ENCODE data around the gene ZSWIM6.

ZSWIM6 gene

DNA sequence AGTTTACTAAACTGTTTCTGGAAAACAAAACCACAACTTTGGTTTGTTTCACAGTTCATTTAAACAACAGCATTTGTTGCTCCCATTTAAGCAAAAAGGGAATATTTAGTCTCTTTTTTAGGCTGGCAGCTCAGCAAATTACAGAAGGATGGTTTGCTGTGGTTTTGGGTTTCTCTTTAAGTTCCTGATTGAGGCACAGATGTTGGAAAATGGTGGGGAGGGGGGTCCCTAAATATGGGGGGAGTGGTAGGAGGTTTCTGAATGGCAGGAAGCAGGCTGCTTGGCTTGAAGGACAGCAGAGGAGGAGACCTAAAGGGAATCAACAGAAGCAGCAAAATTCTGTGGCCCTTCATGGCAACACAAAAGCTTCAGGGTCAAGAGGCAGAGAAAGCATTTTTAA is 263.4 kb downstream of the ZSWIM6 start:
- TF ChIP-seq, protein P1, sequence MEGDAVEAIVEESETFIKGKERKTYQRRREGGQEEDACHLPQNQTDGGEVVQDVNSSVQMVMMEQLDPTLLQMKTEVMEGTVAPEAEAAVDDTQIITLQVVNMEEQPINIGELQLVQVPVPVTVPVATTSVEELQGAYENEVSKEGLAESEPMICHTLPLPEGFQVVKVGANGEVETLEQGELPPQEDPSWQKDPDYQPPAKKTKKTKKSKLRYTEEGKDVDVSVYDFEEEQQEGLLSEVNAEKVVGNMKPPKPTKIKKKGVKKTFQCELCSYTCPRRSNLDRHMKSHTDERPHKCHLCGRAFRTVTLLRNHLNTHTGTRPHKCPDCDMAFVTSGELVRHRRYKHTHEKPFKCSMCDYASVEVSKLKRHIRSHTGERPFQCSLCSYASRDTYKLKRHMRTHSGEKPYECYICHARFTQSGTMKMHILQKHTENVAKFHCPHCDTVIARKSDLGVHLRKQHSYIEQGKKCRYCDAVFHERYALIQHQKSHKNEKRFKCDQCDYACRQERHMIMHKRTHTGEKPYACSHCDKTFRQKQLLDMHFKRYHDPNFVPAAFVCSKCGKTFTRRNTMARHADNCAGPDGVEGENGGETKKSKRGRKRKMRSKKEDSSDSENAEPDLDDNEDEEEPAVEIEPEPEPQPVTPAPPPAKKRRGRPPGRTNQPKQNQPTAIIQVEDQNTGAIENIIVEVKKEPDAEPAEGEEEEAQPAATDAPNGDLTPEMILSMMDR (IDR thresholded peaks at IDR 0.05; ENCODE audit: insufficient read depth, low read depth, low read length, missing control alignments), result no peak
- H3K4me3 ChIP-seq (ENCODE audit: low read length), result no peak overlapping the region
- DNase-seq (ENCODE audit: low read depth), result no peak
